ENCODE data around the gene SSNA1. TPM values are rescaled to one million over a fixed set of nuclear protein-coding genes. Genes with fewer than 3 reads are reported as not detected.

Gene SSNA1
- total and polyA plus RNA-seq, 9 of the 15 experiments (the other 6 are each of a cell fraction or from before 2014, with no cell fraction given), result 1.9 to 130 (median 57.1) TPM

- TF ChIP-seq ATF4 (CRISPR knock-in tag; IDR thresholded peaks at IDR 0.05), result no peak
- no peak for TF ChIP-seq SMAD1 (IDR thresholded peaks at IDR 0.05; ENCODE audit: low read depth, low read length, partially characterized antibody)
- TF ChIP-seq, protein P1, sequence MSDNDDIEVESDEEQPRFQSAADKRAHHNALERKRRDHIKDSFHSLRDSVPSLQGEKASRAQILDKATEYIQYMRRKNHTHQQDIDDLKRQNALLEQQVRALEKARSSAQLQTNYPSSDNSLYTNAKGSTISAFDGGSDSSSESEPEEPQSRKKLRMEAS (CRISPR knock-in tag; IDR thresholded peaks at IDR 0.05), result peak; percentile 44
- peak; percentile 43 for TF ChIP-seq ZNF316 (IDR thresholded peaks at IDR 0.05)
- no peak for TF ChIP-seq PHB2 (IDR thresholded peaks at IDR 0.05; ENCODE audit: low read depth)
- TF ChIP-seq ZFP30 (CRISPR knock-in tag; IDR thresholded peaks at IDR 0.05; ENCODE audit: borderline replicate concordance), result no peak
- peak in 2 of 3 experiments; percentile 25 to 32 for TF ChIP-seq YY1 (IDR thresholded peaks at IDR 0.05; ENCODE audit: borderline replicate concordance in 1 of 3, control insufficient read depth in 1 of 3, extremely low read depth in 1 of 3, insufficient read depth in 3 of 3, insufficient read length in 1 of 3, insufficient replicate concordance in 2 of 3, low read depth in 1 of 3, low read length in 2 of 3)
- TF ChIP-seq CXXC5 (CRISPR knock-in tag; IDR thresholded peaks at IDR 0.05), result no peak
- TF ChIP-seq, protein P2, sequence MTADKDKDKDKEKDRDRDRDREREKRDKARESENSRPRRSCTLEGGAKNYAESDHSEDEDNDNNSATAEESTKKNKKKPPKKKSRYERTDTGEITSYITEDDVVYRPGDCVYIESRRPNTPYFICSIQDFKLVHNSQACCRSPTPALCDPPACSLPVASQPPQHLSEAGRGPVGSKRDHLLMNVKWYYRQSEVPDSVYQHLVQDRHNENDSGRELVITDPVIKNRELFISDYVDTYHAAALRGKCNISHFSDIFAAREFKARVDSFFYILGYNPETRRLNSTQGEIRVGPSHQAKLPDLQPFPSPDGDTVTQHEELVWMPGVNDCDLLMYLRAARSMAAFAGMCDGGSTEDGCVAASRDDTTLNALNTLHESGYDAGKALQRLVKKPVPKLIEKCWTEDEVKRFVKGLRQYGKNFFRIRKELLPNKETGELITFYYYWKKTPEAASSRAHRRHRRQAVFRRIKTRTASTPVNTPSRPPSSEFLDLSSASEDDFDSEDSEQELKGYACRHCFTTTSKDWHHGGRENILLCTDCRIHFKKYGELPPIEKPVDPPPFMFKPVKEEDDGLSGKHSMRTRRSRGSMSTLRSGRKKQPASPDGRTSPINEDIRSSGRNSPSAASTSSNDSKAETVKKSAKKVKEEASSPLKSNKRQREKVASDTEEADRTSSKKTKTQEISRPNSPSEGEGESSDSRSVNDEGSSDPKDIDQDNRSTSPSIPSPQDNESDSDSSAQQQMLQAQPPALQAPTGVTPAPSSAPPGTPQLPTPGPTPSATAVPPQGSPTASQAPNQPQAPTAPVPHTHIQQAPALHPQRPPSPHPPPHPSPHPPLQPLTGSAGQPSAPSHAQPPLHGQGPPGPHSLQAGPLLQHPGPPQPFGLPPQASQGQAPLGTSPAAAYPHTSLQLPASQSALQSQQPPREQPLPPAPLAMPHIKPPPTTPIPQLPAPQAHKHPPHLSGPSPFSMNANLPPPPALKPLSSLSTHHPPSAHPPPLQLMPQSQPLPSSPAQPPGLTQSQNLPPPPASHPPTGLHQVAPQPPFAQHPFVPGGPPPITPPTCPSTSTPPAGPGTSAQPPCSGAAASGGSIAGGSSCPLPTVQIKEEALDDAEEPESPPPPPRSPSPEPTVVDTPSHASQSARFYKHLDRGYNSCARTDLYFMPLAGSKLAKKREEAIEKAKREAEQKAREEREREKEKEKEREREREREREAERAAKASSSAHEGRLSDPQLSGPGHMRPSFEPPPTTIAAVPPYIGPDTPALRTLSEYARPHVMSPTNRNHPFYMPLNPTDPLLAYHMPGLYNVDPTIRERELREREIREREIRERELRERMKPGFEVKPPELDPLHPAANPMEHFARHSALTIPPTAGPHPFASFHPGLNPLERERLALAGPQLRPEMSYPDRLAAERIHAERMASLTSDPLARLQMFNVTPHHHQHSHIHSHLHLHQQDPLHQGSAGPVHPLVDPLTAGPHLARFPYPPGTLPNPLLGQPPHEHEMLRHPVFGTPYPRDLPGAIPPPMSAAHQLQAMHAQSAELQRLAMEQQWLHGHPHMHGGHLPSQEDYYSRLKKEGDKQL (CRISPR knock-in tag; IDR thresholded peaks at IDR 0.05; ENCODE audit: borderline replicate concordance), result no peak
- TF ChIP-seq ZNF785 (CRISPR knock-in tag; IDR thresholded peaks at IDR 0.05), result no peak
- no peak for TF ChIP-seq ZNF655 (CRISPR knock-in tag; IDR thresholded peaks at IDR 0.05)
- peak; percentile 42; the same call in 1 of the 2 replicates for TF ChIP-seq NFE2 (IDR thresholded peaks at IDR 0.05; ENCODE audit: low read depth)
- TF ChIP-seq ZNF699 (CRISPR knock-in tag; IDR thresholded peaks at IDR 0.05; ENCODE audit: insufficient replicate concordance), result no peak
- no peak for TF ChIP-seq ZNF239 (CRISPR knock-in tag; IDR thresholded peaks at IDR 0.05)
- TF ChIP-seq, protein P3, sequence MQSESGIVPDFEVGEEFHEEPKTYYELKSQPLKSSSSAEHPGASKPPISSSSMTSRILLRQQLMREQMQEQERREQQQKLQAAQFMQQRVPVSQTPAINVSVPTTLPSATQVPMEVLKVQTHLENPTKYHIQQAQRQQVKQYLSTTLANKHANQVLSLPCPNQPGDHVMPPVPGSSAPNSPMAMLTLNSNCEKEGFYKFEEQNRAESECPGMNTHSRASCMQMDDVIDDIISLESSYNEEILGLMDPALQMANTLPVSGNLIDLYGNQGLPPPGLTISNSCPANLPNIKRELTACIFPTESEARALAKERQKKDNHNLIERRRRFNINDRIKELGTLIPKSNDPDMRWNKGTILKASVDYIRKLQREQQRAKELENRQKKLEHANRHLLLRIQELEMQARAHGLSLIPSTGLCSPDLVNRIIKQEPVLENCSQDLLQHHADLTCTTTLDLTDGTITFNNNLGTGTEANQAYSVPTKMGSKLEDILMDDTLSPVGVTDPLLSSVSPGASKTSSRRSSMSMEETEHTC (IDR thresholded peaks at IDR 0.05), result no peak
- TF ChIP-seq CHD4 (IDR thresholded peaks at IDR 0.05; ENCODE audit: insufficient read depth, insufficient replicate concordance, low read depth, low read length, poor library complexity, severe bottlenecking), result no peak
- peak; percentile 33; the same call in 1 of the 2 replicates for TF ChIP-seq C11orf30 (IDR thresholded peaks at IDR 0.05; ENCODE audit: low read depth)
These were observed 10.1 kb upstream of the SSNA1 start (continued) for GRCh38 chr9:137178201-137178938.
